GM19467 (cell line): Measurements from ENCODE around the gene TUBD1.

ENCODE experiments used
- ATAC-seq: cut with Tn5 transposase; IDR thresholded peaks from one replicate; pipeline ENCODE4 v1.9.1; 2021; ENCODE audit warnings: mild to moderate bottlenecking, moderate library complexity; ENCODE audit not compliant: unreplicated experiment

The TUBD1 gene

GRCh38 chr17:59826706-59827453 is 65.9 kb downstream of the TUBD1 start:
- ATAC-seq = no peak

GRCh38 chr17:59825533-59826322 is 67.0 kb downstream of the TUBD1 start:
- no peak for ATAC-seq

- no peak for ATAC-seq
Measured at GRCh38 chr17:59815965-59816364, 76.8 kb downstream of the TUBD1 start.

GRCh38 chr17:59814685-59815084 is 78.1 kb downstream of the TUBD1 start:
- ATAC-seq = no peak

- ATAC-seq = no peak
Measured at GRCh38 chr17:59814276-59814675, 78.5 kb downstream of the TUBD1 start.

GRCh38 chr17:59812139-59812538 is 80.6 kb downstream of the TUBD1 start:
- no peak for ATAC-seq

- no peak for ATAC-seq
Measured at GRCh38 chr17:59811209-59811608, 81.5 kb downstream of the TUBD1 start.

- no peak for ATAC-seq
Measured at GRCh38 chr17:59810894-59811153, 81.9 kb downstream of the TUBD1 start.
